ENCODE results near the gene LAMC3. TPM values are rescaled to one million over a fixed set of nuclear protein-coding genes. Genes with fewer than 3 reads are reported as not detected.

The LAMC3 gene
- total RNA-seq, 2 donors from 2014 or later, result 0.55 to 156 TPM

DNA sequence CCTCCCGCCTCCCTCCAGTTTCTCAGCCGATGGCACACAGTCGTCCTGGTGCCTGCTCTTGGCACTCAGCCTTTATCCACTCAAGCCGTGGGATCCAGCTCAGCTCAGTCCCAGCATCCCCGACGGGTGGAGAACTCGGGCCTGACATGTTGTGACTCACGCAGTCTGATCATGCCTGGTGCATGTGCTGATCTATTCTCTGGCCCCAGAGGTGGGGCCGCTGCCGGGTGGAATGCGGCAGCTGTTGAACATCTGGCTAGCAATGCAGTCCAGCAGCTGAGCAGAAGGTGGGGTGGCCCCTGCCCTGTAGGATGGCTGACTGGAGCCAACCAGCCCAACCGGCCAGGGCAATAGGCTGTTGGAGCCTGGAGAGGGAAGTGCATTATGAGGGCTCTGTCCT is 85.6 kb downstream of the LAMC3 start:
- no peak overlapping the region for H3K27ac ChIP-seq
- TF ChIP-seq, protein P1, sequence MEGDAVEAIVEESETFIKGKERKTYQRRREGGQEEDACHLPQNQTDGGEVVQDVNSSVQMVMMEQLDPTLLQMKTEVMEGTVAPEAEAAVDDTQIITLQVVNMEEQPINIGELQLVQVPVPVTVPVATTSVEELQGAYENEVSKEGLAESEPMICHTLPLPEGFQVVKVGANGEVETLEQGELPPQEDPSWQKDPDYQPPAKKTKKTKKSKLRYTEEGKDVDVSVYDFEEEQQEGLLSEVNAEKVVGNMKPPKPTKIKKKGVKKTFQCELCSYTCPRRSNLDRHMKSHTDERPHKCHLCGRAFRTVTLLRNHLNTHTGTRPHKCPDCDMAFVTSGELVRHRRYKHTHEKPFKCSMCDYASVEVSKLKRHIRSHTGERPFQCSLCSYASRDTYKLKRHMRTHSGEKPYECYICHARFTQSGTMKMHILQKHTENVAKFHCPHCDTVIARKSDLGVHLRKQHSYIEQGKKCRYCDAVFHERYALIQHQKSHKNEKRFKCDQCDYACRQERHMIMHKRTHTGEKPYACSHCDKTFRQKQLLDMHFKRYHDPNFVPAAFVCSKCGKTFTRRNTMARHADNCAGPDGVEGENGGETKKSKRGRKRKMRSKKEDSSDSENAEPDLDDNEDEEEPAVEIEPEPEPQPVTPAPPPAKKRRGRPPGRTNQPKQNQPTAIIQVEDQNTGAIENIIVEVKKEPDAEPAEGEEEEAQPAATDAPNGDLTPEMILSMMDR (IDR thresholded peaks at IDR 0.05), result no peak
- no peak for TF ChIP-seq POLR2AphosphoS5 (IDR thresholded peaks at IDR 0.05)
- TF ChIP-seq POLR2A (IDR thresholded peaks at IDR 0.05), result no peak
- H3K4me3 ChIP-seq, result no peak overlapping the region
- DNase-seq (ENCODE audit: low spot score), result no peak
- intact Hi-C loops (cut with DNase I), result no loop called here
- no peaks in the 10 kb centered on the region for H3K27me3 ChIP-seq (replicated peaks; ENCODE audit: insufficient read depth)
- peaks cover 2% of the 10 kb centered on the region for H3K4me1 ChIP-seq (replicated peaks)
- H3K36me3 ChIP-seq, result no peaks in the 10 kb centered on the region
- 30% methylated on average over 12 of the region's 12 CpGs for WGBS
- no peaks in the 10 kb centered on the region for H3K9me3 ChIP-seq

DNA sequence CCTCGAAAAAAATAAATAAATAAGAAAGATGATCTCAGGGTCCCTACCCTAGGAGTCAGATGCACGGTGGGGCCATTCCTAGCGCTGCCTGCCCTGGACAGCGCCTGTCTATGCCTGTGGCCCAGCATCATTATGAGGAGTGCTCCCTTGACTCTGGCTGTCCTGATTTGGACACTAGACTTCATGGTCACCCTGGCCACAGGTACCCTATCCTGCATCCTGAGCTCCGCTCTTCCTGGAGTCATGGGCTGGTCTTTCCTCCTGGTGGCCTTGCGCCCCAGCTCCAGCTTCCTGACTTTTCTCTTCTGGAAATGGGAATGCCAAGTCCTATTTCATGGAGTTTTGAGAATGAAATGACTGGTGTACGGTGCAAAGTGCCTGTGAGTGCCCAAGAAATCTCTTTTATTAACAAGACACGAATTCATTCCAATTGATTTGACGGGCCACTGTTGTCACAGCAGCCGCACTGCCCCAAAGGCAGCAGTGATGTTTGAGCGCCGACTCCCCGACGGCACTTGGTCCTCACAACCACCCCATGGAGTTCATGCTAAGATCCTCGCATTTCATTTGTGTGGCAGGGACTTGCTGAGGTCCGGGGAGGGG is 86.8 kb downstream of the LAMC3 start:
- H3K36me3 ChIP-seq, result no peaks in the 10 kb centered on the region
- H3K9me3 ChIP-seq, result no peaks in the 10 kb centered on the region
- DNase-seq (ENCODE audit: low spot score), result no peak
- peaks cover 2% of the 10 kb centered on the region for H3K4me1 ChIP-seq (replicated peaks)
- no peaks in the 10 kb centered on the region for H3K27me3 ChIP-seq (replicated peaks; ENCODE audit: insufficient read depth)
- H3K4me3 ChIP-seq, result peak overlapping the region; percentile 36 to 52
- 32% methylated on average over 16 of the region's 16 CpGs for WGBS
- TF ChIP-seq POLR2AphosphoS5 (IDR thresholded peaks at IDR 0.05), result no peak
- no peak for TF ChIP-seq POLR2A (IDR thresholded peaks at IDR 0.05)
- TF ChIP-seq, protein P1 (IDR thresholded peaks at IDR 0.05), result no peak
- intact Hi-C loops (cut with DNase I), result no loop called here
- no peak overlapping the region for H3K27ac ChIP-seq

DNA sequence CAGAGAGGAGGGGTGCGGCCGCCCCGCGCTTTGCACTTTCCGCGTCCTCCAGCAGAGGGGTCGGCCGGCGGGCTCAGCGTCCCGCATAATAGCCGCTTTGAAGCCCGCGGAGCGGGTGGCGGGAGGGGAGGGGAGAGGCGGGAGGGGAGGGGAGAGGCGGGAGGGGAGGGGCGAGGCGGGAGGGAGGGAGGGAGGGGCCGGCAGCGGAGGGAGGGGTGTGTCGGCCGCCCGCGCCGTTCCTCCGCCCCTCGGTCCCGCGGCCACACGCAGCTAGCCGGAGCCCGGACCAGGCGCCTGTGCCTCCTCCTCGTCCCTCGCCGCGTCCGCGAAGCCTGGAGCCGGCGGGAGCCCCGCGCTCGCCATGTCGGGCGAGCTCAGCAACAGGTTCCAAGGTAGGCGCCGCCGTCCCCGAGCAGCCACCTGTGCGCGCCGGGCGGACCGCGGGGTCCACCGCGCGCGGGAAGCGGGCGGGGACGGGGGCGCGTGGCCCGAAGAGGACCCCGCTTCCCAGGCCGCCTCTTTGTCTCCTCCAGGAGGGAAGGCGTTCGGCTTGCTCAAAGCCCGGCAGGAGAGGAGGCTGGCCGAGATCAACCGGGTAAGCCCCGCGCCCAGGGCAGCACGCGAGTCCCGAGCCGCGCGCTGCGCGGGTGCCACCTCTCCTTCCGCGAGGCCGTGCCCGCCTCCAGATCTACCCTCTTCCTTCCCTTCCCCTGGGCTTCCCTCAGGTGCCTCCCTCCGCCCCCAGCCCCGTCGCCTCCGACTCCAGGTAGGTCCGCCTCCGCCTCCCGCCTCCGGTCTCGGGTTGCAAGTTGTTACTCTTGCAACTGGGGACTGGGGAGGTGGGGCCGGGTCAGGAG is 87.5 kb downstream of the LAMC3 start, which contains the start of gene AIF1L:
Gene AIF1L (plus strand): TSS at position 263 of the 857 bp plus-strand sequence. CDS start 99 bp downstream, at position 362.
- TF ChIP-seq, protein P1 (IDR thresholded peaks at IDR 0.05), result no peak
- TF ChIP-seq POLR2AphosphoS5 (IDR thresholded peaks at IDR 0.05) (no peak), POLR2A (IDR thresholded peaks at IDR 0.05) (peak; percentile 32)

DNA sequence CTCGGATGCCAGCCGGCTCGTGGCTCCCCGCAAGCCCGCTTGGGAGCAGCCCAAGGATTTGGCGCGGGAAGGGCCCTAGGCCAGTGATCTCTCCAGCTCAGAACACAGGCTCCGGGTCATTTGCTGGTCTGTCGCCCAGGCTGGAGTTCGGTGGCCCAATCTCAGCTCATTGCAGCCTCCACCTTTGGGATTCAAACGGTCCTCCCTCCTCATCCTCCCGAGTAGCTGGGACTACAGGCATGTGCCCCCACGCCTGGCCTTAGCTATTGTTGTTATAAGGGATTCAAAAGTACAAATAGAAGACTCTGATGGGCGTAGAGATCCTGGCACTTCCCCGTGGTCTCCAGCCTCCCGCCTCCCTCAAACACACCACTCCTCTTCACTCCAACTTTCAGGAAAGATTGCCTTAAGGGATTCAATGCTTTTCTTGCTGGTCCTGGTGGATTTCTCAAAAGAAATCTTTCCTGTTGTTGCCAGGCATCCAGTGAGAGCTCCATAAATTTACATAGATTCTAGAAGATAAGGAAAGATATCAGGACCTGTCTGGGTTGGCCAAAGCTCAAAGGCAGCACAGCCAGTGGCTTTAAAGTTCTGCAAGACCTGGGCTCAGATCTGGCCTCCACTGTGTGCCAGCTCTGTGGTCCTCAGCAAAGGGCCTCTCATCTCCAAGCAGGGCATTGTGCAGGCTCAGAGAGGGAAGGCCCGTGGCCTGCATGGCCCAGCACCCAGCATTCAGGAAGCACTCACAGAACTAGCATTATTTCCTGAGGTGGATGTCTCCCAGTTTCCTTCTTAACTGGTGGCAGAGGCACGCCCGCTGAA is 88.4 kb downstream of the LAMC3 start:
- Histone ChIP-seq H3K9me3 (no peaks in the 10 kb centered on the region), H3K36me3 (no peaks in the 10 kb centered on the region), H3K4me1 (replicated peaks) (peaks cover 2% of the 10 kb centered on the region), H3K27me3 (replicated peaks; ENCODE audit: insufficient read depth) (no peaks in the 10 kb centered on the region), H3K27ac (peak overlapping the region in 1 of 2 donors; percentile 54), H3K4me3 (peak overlapping the region; percentile 36 to 52)
- TF ChIP-seq POLR2A (IDR thresholded peaks at IDR 0.05) (no peak), POLR2AphosphoS5 (IDR thresholded peaks at IDR 0.05) (no peak)
- TF ChIP-seq, protein P1 (IDR thresholded peaks at IDR 0.05), result no peak
- 35% methylated on average over 19 of the region's 19 CpGs for WGBS
- DNase-seq (ENCODE audit: low spot score), result no peak
- intact Hi-C loops (cut with DNase I), result no loop called here

More for the DNA sequence above, 87.5 kb downstream of the LAMC3 start, which contains the start of gene AIF1L:
- Histone ChIP-seq H3K27me3 (replicated peaks; ENCODE audit: insufficient read depth) (no peaks in the 10 kb centered on the region), H3K4me3 (peak within 1 kb of the TSS; percentile 36 to 52), H3K9me3 (no peaks in the 10 kb centered on the region), H3K27ac (peak within 1 kb of the TSS in 1 of 2 donors; percentile 54), H3K4me1 (replicated peaks) (peaks cover 2% of the 10 kb centered on the region), H3K36me3 (no peaks in the 10 kb centered on the region)
- DNase-seq (ENCODE audit: low spot score), result peak; percentile 44
- 1% methylated on average over 70 of the region's 99 CpGs for WGBS
- intact Hi-C loops (cut with DNase I), result no loop called here

Data from prostate gland (tissue), 2 donors.